PC-3 (cell line): ENCODE data around the gene AMH.

ENCODE experiments used
- EZH2 ChIP-seq: fragments of 300-600 bp; sonication (generic); IDR thresholded peaks from one replicate; pipeline ENCODE4 v1.6.1; 2017; ENCODE audit warnings: antibody characterized with exemption, mild to moderate bottlenecking, low read length; ENCODE audit not compliant: unreplicated experiment
- EZH2phosphoT487 ChIP-seq: fragments of 300-600 bp; sonication (generic); IDR thresholded peaks from 2 replicates; pipeline ENCODE4 v1.6.1; 2018; ENCODE audit warnings: mild to moderate bottlenecking, antibody characterized with exemption, low read length, borderline replicate concordance
- TF ChIP-seq, protein P1 (sequence below): fragments of 300-600 bp; sonication (generic); conservative IDR thresholded peaks from 2 replicates; pipeline ENCODE4 v1.5.1; 2017; ENCODE audit warnings: antibody characterized with exemption, low read depth, mild to moderate bottlenecking, low read length

DNA sequence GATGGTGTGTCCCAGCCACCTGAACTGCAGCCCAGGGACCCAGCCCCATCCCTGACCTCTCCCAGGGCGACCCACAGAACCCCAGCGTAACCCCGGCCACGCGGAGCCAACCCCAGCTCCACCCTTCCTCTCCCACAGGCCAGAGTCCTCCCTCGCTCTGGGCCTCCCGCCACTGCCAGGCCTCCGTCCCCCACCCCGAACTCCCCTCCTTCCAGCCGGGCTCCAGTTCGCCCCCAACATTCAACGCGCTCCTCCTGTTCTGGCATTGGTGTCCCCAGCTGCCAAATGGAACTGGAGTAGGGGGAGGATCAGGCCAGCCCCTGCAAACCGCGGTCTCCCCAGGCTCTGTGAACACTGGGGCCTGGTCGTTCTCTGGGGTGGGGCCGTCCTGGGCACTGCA, 51.4 kb downstream of the AMH start:
- TF ChIP-seq, protein P1, sequence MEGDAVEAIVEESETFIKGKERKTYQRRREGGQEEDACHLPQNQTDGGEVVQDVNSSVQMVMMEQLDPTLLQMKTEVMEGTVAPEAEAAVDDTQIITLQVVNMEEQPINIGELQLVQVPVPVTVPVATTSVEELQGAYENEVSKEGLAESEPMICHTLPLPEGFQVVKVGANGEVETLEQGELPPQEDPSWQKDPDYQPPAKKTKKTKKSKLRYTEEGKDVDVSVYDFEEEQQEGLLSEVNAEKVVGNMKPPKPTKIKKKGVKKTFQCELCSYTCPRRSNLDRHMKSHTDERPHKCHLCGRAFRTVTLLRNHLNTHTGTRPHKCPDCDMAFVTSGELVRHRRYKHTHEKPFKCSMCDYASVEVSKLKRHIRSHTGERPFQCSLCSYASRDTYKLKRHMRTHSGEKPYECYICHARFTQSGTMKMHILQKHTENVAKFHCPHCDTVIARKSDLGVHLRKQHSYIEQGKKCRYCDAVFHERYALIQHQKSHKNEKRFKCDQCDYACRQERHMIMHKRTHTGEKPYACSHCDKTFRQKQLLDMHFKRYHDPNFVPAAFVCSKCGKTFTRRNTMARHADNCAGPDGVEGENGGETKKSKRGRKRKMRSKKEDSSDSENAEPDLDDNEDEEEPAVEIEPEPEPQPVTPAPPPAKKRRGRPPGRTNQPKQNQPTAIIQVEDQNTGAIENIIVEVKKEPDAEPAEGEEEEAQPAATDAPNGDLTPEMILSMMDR: no peak
- TF ChIP-seq EZH2phosphoT487: no peak
- no peak for TF ChIP-seq EZH2
